GM12892 (cell line): ENCODE measurements around the gene LARP4B.

Source experiments
- DNase-seq: peaks from one replicate; pipeline ENCODE4 v3.0.0; 2011; ENCODE audit not compliant: insufficient read length
- FAIRE-seq: peaks from 2 replicates; lab custom pipeline; 2011; peaks lifted over from hg19 to GRCh38; lab: Jason Lieb, UNC
- POLR2A ChIP-seq: IDR thresholded peaks from 2 replicates; pipeline ENCODE4 v1.6.1; 2011; ENCODE audit warnings: low read depth, low read length, control low read depth
- POLR2AphosphoS5 ChIP-seq: IDR thresholded peaks from 2 replicates; pipeline ENCODE4 v1.6.1; 2011; ENCODE audit warnings: low read depth, low read length, control low read depth
- TAF1 ChIP-seq: IDR thresholded peaks from 2 replicates; pipeline ENCODE4 v1.6.1; 2011; ENCODE audit warnings: low read depth, mild to moderate bottlenecking, control low read depth, low read length, borderline replicate concordance

The LARP4B gene

DNA sequence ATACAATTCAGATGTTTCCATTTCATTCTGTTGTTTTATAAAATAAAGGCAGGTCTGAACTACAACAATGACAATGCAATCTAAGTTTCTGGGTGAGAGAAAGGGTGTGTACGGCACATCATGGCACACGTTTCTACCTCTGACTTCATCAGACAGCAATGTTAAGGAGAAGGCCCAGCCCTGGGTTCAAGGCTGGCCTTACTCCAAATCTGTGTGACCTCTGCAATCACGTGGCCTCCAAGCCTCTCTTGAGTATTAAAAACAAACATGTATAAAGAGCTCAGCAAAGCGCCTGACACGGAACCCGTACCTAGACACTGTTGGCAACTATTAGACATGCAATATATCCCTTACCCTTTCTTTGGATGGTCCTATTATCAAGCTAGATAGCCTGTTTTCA is 114.1 kb downstream of the LARP4B start:
- DNase-seq, result no peak
- no peak for FAIRE-seq
- TF ChIP-seq POLR2A, result no peak
- TF ChIP-seq POLR2AphosphoS5, result no peak
- TF ChIP-seq TAF1, result no peak

DNA sequence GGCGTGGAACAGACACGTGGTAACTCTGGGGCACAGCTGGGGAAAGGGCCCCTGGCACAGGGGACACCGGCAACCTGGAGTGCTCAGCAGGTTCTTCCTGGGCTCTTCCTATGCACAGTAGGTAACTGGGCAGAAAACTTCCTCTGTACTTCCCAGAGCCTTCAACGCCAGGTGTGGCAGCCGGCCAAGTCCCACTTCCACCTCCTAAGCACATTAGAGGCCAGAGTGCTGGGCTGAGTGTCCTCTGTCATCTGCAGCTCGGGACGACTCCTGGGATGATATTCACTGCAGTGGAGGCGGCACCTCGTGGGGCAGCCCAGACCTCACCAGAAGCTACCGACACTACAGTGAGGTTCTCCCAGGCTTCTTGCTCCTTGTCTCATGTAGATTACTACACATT is 114.5 kb downstream of the LARP4B start:
- DNase-seq, result no peak
- FAIRE-seq, result no peak
- no peak for TF ChIP-seq POLR2AphosphoS5

DNA sequence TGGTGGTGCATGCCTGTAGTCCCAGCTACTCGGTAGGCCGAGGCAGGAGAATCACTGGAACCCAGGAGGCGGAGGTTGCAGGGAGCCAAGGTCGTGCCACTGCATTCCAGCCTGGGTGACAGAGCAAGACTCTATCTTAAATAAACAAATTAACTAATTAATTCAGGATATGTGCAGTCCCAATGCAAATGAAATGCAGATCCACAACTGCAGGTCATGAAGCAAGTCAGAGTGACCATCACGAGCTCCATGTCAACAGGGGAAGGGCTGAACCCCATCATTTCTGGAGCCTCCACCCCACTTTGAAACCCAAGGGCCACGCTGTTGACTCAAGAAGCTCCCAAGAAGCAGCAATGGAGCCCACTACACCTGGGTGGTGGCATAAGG is 115.4 kb downstream of the LARP4B start:
- TF ChIP-seq POLR2AphosphoS5, result no peak
- no peak for TF ChIP-seq POLR2A
- no peak for TF ChIP-seq TAF1
- FAIRE-seq, result no peak
- no peak for DNase-seq

DNA sequence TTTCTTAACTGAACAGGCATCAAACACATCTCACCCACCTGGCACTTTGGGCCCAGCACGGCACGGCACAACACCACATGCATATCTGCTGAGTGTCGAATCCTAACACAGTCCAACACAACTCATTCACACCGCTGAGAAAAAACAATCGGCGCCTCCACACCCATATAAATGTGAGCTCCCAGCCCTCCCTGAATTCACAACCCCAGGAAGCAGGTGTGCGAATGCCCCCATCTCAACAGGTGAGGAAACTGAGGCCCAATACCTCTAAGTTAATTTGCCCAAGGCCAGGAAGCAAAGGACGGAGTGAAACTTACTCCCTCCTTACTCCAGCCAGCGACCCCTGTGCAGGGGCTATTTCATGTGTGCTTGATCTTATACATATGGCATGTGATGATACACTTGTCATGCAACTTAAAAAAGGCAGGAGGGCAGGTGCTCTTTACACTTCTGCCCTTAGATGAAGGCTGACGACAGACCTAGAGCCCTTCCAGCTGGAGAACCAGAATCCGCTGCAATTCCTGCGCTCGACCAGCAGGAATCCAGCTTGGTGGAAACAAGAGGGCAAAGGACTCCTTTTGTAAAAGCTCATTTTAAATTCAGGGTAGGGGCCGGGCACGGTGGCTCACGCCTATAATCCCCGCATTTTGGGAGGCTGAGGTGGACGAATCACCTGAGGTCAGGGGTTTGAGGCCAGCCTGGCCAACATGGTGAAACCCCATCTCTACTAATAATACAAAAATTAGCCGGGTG is 116.0 kb downstream of the LARP4B start:
- FAIRE-seq (no peak), DNase-seq (no peak)
- TF ChIP-seq POLR2AphosphoS5, result no peak
- TF ChIP-seq TAF1, result no peak
- no peak for TF ChIP-seq POLR2A

DNA sequence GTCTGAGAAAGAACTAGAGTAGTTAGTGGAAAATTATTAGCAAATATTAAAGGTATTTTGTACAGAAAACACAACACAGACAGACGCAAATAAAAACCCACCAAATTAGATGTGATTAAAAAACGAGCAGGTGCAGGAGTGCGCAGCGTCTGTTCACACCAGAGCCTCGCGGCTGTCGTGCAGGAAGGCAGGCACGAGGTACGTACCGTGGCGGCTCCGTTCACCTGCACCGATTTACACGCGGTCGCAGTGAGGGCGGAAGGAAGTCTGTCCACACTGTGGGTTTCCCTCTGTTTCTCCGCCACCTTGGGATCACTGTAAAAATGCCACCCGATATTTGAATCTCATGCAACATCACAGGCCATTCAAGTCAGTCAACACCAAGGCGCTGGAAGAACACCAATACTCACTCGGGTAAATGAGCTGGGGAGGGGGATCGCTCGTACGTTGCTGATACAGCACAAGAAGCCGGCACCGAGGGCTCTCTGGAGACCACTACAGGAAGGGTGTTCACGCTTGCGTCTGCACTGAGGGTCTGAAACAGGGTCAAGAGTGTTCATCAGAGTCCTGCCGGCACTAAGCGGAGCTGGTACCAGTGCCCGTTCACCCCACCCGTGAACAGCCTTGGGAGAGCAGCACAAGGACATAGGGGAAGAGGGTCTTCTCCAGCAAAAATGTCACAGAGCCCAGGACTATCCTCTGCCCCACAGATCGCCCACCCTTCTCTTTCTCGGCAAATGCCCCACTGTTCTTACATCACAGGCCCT is 116.8 kb downstream of the LARP4B start:
- no peak for DNase-seq

DNA sequence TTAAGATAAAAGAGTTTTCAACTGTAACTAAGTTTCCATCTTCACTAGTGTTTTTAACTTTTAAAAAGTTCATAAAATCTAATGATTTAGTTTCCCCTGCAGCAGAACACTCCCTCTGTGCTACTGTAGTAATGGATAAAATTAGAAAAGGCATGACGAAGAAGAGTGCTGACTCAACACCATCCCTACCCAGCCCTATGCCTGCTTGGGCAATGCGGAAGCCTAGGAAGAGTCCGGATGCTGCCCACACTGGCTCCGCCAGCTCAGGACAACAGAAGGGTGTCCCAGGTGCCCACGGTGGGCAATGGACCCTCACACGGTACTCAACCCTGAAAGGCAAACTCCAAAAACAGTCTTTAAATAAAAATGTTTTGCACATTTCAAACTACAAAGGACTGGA is 118.2 kb downstream of the LARP4B start:
- TF ChIP-seq TAF1 (no peak), POLR2A (no peak), POLR2AphosphoS5 (no peak)
- FAIRE-seq, result no peak
- no peak for DNase-seq

More for the DNA sequence above, 116.8 kb downstream of the LARP4B start:
- TF ChIP-seq POLR2A (no peak), POLR2AphosphoS5 (no peak)
- FAIRE-seq, result no peak

DNA sequence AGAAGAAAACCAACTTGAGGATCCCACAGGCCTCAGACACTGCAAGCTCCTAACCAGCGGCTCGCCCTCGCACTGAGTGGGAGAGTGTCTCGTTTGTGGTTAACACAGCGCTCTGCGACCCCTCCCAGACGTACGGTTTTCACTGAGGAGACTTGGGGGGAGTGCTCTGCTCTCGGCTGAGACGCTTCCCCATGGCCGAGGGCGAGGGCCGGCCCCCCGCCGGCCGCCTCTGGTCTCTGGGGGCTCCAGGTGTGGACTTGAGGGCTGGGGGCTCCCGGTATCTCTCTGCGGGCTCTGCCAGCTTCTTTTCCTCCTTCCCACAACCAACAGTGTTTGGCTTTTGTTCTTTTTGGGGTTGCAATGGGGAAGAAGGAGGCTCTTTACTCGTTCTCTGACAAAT is 118.7 kb downstream of the LARP4B start:
- TF ChIP-seq TAF1 (no peak), POLR2A (no peak), POLR2AphosphoS5 (no peak)
- DNase-seq (no peak), FAIRE-seq (no peak)

DNA sequence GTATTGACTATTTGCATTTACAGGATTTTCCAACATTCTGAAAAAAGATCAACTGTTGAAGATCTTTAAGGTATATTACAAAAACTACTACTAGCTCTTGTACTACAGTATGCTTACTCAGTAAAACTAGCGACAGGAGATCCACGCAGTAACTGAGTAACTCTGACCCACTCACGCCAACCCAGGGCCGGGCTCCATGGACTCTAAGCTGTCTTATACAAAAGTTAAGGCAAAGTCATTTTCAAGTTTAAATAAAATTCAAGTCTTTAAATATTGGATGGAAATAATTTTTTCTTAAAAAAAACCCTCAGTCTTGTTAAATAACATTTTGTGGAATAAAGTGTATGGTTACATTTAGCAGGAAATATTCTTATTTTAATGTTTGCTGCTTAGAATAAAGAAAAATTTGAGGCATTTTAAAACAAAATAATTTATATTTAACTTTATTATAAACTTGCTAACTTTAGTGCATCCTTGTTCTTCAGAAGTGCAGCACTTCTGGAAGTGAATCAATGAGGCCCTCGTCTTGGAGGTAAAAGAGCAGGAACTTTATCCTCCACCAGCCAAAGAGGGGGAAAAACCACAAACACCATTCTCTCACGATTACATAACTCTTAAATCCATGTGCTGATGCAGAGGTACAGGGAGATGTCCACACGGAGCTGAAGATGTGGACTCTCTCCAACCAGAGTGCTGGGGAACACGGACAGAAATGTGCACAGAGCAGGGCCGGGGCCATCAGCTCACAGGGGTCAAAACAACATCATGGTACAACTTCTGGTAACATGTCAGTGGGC is 119.9 kb downstream of the LARP4B start:
- no peak for TF ChIP-seq POLR2A
- no peak for TF ChIP-seq POLR2AphosphoS5
- no peak for TF ChIP-seq TAF1
- FAIRE-seq (no peak), DNase-seq (no peak)

DNA sequence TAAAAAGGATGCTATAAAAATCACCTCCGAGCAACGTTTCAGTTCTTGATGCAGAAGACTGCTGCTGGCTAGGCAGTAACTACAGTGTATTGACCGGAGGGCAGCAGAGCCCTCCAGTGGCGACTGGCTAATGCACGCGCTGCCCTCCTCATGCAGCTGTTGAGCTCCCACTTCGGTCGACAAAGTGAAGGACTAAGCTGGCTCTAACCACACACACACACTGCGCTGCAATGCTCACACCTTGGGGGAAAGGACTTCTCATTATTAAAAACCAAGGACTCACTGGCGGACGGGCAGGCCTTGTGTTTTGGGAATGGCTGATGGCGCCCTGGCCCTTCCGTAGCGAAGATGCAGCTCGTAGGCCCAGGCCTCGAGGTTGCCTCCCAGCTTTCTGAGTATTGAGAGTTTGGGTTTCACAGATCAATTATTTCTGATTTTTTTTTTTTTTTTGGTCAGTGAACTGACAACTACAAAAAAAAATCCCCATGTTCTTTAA is 121.1 kb downstream of the LARP4B start:
- DNase-seq, result no peak
- TF ChIP-seq POLR2A (no peak), TAF1 (no peak), POLR2AphosphoS5 (no peak)
- FAIRE-seq, result no peak

DNA sequence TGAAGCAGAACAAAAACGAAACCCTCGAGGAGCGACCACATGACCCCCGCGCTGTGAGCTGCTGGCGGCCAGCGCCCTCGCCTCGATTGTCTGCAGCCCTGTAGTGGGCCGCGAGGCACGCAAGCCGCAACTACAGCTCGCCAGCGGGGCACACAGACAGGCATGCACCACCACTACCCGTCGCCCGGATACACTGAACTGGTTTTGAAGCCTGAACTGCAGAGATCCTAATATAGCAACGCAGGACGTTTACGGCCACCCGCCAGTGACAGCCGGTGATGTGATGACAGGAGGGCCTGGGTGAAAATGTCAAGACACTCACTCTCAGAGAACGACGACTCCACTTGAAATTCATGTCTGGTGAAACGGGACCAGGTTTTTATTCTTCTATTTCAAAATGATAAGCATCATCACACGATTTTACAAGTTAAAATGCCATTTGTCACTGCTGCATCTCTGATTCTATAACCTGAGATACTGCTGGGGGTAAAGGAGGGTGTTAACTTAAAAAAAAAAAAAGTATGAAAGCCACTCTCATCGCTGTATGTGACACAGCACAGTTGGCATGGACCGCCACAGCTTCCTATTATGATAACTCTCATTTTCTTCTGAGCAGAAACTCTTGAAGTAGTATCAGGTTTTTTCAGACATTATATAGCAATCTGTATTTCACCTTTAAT is 121.7 kb downstream of the LARP4B start:
- TF ChIP-seq POLR2AphosphoS5, result no peak
- no peak for TF ChIP-seq TAF1
- no peak for TF ChIP-seq POLR2A
- DNase-seq, result no peak
- FAIRE-seq, result no peak

DNA sequence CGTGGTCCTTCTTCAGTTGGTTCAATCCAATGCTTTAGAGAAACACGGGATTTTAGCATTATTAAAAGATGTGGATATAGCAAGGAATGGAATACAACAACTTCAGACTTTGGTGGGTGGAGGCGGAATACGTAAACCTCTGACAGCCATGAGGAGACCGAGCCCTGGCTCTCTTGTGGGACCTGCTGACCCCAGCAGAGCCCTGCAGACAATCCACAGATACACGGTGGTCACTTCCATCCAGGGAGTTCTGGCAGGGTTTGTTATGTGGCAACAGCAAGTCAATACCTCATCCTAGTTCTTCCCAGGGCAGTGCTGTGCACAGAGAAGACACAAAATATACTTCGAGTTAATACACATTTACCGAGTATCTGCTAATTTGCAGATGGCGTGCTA is 123.5 kb downstream of the LARP4B start:
- TF ChIP-seq POLR2AphosphoS5 (no peak), TAF1 (no peak), POLR2A (no peak)
- DNase-seq (no peak), FAIRE-seq (no peak)
